Gastroesophageal sphincter (tissue), 4 donors: ENCODE results near the gene EPHB2. TPM values are rescaled to one million over a fixed set of nuclear protein-coding genes. Genes with fewer than 3 reads are reported as not detected.

ENCODE experiments used
- ATAC-seq: fragments of 150-250 bp; one replicate; pipeline ENCODE4 v1.9.1; 2016; ENCODE audit warnings: mild to moderate bottlenecking, moderate library complexity
- H3K27ac ChIP-seq, 4 donors: fragments of 200-600 bp; sonication (generic) in 3 of 4; 1 replicate in 3 of 4; 2 replicates in 1 of 4; pipeline ENCODE4 v1.5.1; 2016 to 2019
- H3K27me3 ChIP-seq: fragments of 200-600 bp; sonication (generic); one replicate; pipeline ENCODE4 v1.5.1; 2019
- H3K36me3 ChIP-seq, 2 donors: fragments of 200-600 bp; sonication (generic); one replicate each; pipeline ENCODE4 v1.5.1; 2019; ENCODE audit warnings: control low read depth in 1 of 2
- H3K4me1 ChIP-seq, 3 donors: fragments of 200-600 bp; sonication (generic); 1 replicate in 2 of 3; 2 replicates in 1 of 3; pipeline ENCODE4 v1.5.1; 2016 to 2019; ENCODE audit warnings: control low read depth in 2 of 3
- H3K4me3 ChIP-seq, 2 donors: fragments of 200-600 bp; sonication (generic); one replicate each; pipeline ENCODE4 v1.5.1; 2019; ENCODE audit warnings: mild to moderate bottlenecking in 1 of 2, moderate library complexity in 1 of 2
- H3K9me3 ChIP-seq, 3 donors: fragments of 200-600 bp; sonication (generic); one replicate each; pipeline ENCODE4 v1.5.1; 2017 to 2019; ENCODE audit warnings: control low read depth in 2 of 3
- CTCF ChIP-seq, 4 experiments: fragments of 200-600 bp in 2 of 4; fragments of 450-650 bp in 2 of 4; sonication (generic) in 1 of 4; IDR thresholded peaks; one replicate each; pipeline ENCODE4 v1.5.1; 2017 to 2019; ENCODE audit warnings: antibody characterized with exemption in 4 of 4, mild to moderate bottlenecking in 2 of 4, moderate library complexity in 2 of 4
- EP300 ChIP-seq: sonication (generic); formaldehyde crosslinking; IDR thresholded peaks from one replicate; pipeline ENCODE4 v1.6.1; 2017; ENCODE audit warnings: antibody characterized with exemption, mild to moderate bottlenecking
- POLR2A ChIP-seq, 2 donors: fragments of 450-650 bp; IDR thresholded peaks; one replicate each; pipeline ENCODE4 v1.6.1; 2017; ENCODE audit warnings: antibody characterized with exemption in 2 of 2, mild to moderate bottlenecking in 2 of 2, moderate library complexity in 1 of 2
- POLR2AphosphoS5 ChIP-seq: sonication (generic); formaldehyde crosslinking; IDR thresholded peaks from one replicate; pipeline ENCODE4 v1.6.1; 2017; ENCODE audit warnings: antibody characterized with exemption
- WGBS, 2 donors: methylation state at CpG; one replicate each; pipeline ENCODE4 v1.1.5; 2018; ENCODE audit warnings: low coverage in 1 of 2; 5-methylcytosine and 5-hydroxymethylcytosine counted together
- total RNA-seq, 4 donors: library from RNA; depleted of rRNA; stranded (reverse); fragments of >200 nt; gene quantifications; one replicate each; pipeline ENCODE4 v1.1.0, GENCODE V29; 2016

The EPHB2 gene
- total RNA-seq, 4 donors from 2014 or later, result 2.0 to 5.9 (median 2.6) TPM

GRCh38 chr1:22887491-22887890, 176.9 kb downstream of the EPHB2 start:
- TF ChIP-seq POLR2A (IDR thresholded peaks at IDR 0.05) (no peak), EP300 (no peak), POLR2AphosphoS5 (no peak), CTCF (IDR thresholded peaks at IDR 0.05) (no peak)
- no peaks in the 10 kb centered on the region for H3K4me1 ChIP-seq
- 96% methylated on average over 4 of the region's 7 CpGs; no CpG with 5 or more reads in 1 of the 2 donors for WGBS, 2 donors

GRCh38 chr1:22888320-22889075, 177.9 kb downstream of the EPHB2 start:
- Histone ChIP-seq H3K4me3 (no peak overlapping the region), H3K4me1 (no peaks in the 10 kb centered on the region), H3K27ac (no peak overlapping the region), H3K36me3 (no peaks in the 10 kb centered on the region), H3K9me3 (no peaks in the 10 kb centered on the region), H3K27me3 (peaks cover 23% of the 10 kb centered on the region)
- no peak for TF ChIP-seq EP300
- TF ChIP-seq POLR2A (IDR thresholded peaks at IDR 0.05), result no peak
- no peak for TF ChIP-seq CTCF (IDR thresholded peaks at IDR 0.05)
- no peak for TF ChIP-seq POLR2AphosphoS5
- WGBS, 2 donors, result 48 to 77% methylated on average over 2 to 7 of the region's 8 CpGs
- ATAC-seq, result no peak

More at GRCh38 chr1:22887491-22887890, 176.9 kb downstream of the EPHB2 start:
- no peak overlapping the region for H3K4me3 ChIP-seq
- H3K9me3 ChIP-seq, result no peaks in the 10 kb centered on the region
- no peak overlapping the region for H3K27ac ChIP-seq
- no peak for ATAC-seq
- H3K36me3 ChIP-seq, result no peaks in the 10 kb centered on the region
- peaks cover 28% of the 10 kb centered on the region for H3K27me3 ChIP-seq

GRCh38 chr1:22889213-22889827, 178.7 kb downstream of the EPHB2 start:
- H3K4me1 ChIP-seq, result no peaks in the 10 kb centered on the region
- H3K27me3 ChIP-seq, result peaks cover 23% of the 10 kb centered on the region
- no peaks in the 10 kb centered on the region for H3K9me3 ChIP-seq
- H3K27ac ChIP-seq, result no peak overlapping the region
- no peak for TF ChIP-seq POLR2A (IDR thresholded peaks at IDR 0.05)
- TF ChIP-seq CTCF (IDR thresholded peaks at IDR 0.05), result peak in 3 of 4 experiments; percentile 67 to 79 (median 67)
- H3K36me3 ChIP-seq, result no peaks in the 10 kb centered on the region
- WGBS, 2 donors, result 58 to 72% methylated on average over 2 to 3 of the region's 3 CpGs
- no peak overlapping the region for H3K4me3 ChIP-seq
- no peak for ATAC-seq

GRCh38 chr1:22892789-22893188, 182.2 kb downstream of the EPHB2 start:
- ATAC-seq, result no peak
- Histone ChIP-seq H3K27me3 (peaks cover 20% of the 10 kb centered on the region), H3K4me3 (no peak overlapping the region), H3K9me3 (no peaks in the 10 kb centered on the region), H3K36me3 (no peaks in the 10 kb centered on the region), H3K4me1 (no peaks in the 10 kb centered on the region), H3K27ac (no peak overlapping the region)
- 93 to 100% methylated on average over 2 to 8 of the region's 13 CpGs for WGBS, 2 donors
- TF ChIP-seq EP300 (no peak), POLR2A (IDR thresholded peaks at IDR 0.05) (no peak), POLR2AphosphoS5 (no peak), CTCF (IDR thresholded peaks at IDR 0.05) (no peak)

GRCh38 chr1:22893292-22893691, 182.7 kb downstream of the EPHB2 start:
- Histone ChIP-seq H3K9me3 (no peaks in the 10 kb centered on the region), H3K4me1 (no peaks in the 10 kb centered on the region), H3K4me3 (no peak overlapping the region), H3K27me3 (peaks cover 20% of the 10 kb centered on the region), H3K36me3 (no peaks in the 10 kb centered on the region), H3K27ac (no peak overlapping the region)
- no peak for ATAC-seq
- 63 to 88% methylated on average over 3 of the region's 3 CpGs for WGBS, 2 donors
- TF ChIP-seq POLR2A (IDR thresholded peaks at IDR 0.05) (no peak), EP300 (no peak), CTCF (IDR thresholded peaks at IDR 0.05) (no peak), POLR2AphosphoS5 (no peak)
